HEK293 (cell line): Measurements from ENCODE around the gene STT3A.

Source experiments
- ATF2 ChIP-seq: fragments of 450-650 bp; formaldehyde crosslinking; IDR thresholded peaks from 2 replicates; pipeline ENCODE4 v1.5.1; 2016; ENCODE audit warnings: missing biosample characterization, missing genetic modification characterization, low read depth
- KLF8 ChIP-seq: fragments of 450-650 bp; formaldehyde crosslinking; IDR thresholded peaks from 2 replicates; pipeline ENCODE4 v1.5.1; 2016; ENCODE audit warnings: missing biosample characterization, missing genetic modification characterization
- OSR2 ChIP-seq: fragments of 450-650 bp; formaldehyde crosslinking; IDR thresholded peaks from 2 replicates; pipeline ENCODE4 v1.5.1; 2016; ENCODE audit warnings: missing biosample characterization, missing genetic modification characterization
- PBX3 ChIP-seq: sonication (generic); formaldehyde crosslinking; IDR thresholded peaks from 2 replicates; pipeline ENCODE4 v1.8.1; 2022; ENCODE audit warnings: mild to moderate bottlenecking, moderate library complexity, missing genetic modification reagents
- PRDM1 ChIP-seq: fragments of 450-650 bp; formaldehyde crosslinking; IDR thresholded peaks from 2 replicates; pipeline ENCODE4; 2016; ENCODE audit warnings: missing biosample characterization, missing genetic modification characterization
- ZFP3 ChIP-seq: fragments of 450-650 bp; formaldehyde crosslinking; IDR thresholded peaks from 2 replicates; pipeline ENCODE4 v1.5.1; 2016; ENCODE audit warnings: low read depth, missing biosample characterization, missing genetic modification characterization
- ZNF10 ChIP-seq: fragments of 450-650 bp; formaldehyde crosslinking; IDR thresholded peaks from 2 replicates; pipeline ENCODE4 v1.5.1; 2017; ENCODE audit warnings: missing biosample characterization, missing genetic modification characterization
- ZNF324 ChIP-seq: fragments of 450-650 bp; formaldehyde crosslinking; IDR thresholded peaks from 2 replicates; pipeline ENCODE4 v1.5.1; 2016; ENCODE audit warnings: missing biosample characterization, missing genetic modification characterization
- ZNF398 ChIP-seq: fragments of 450-650 bp; formaldehyde crosslinking; IDR thresholded peaks from 2 replicates; pipeline ENCODE4 v1.5.1; 2017; ENCODE audit warnings: missing biosample characterization, missing genetic modification characterization
- ZNF610 ChIP-seq: fragments of 450-650 bp; formaldehyde crosslinking; IDR thresholded peaks from 2 replicates; pipeline ENCODE4 v1.5.1; 2016; ENCODE audit warnings: missing biosample characterization, missing genetic modification characterization, borderline replicate concordance
- ZNF621 ChIP-seq: fragments of 450-650 bp; formaldehyde crosslinking; IDR thresholded peaks from 2 replicates; pipeline ENCODE4 v1.5.1; 2017; ENCODE audit warnings: missing biosample characterization, missing genetic modification characterization
- ZNF830 ChIP-seq: fragments of 450-650 bp; IDR thresholded peaks from 2 replicates; pipeline ENCODE4 v1.5.0; 2018; ENCODE audit warnings: missing biosample characterization, missing genetic modification characterization, low read depth, mild to moderate bottlenecking, moderate library complexity

GRCh38 chr11:125670172-125670571, 77.5 kb downstream of the STT3A start:
- TF ChIP-seq ZFP3 (tag by site-specific recombination) (no peak), ZNF10 (no peak), PRDM1 (tag by site-specific recombination) (no peak), ZNF324 (tag by site-specific recombination) (no peak), ZNF610 (tag by site-specific recombination) (no peak), PBX3 (CRISPR knock-in tag) (no peak), KLF8 (tag by site-specific recombination) (no peak), ZNF830 (tag by site-specific recombination) (no peak), ZNF621 (tag by site-specific recombination) (no peak), OSR2 (tag by site-specific recombination) (no peak), ZNF398 (tag by site-specific recombination) (no peak), ATF2 (no peak)
